NCI-H187 treated with DMSO at 0.1 percent for 48 hours (cell line): ENCODE data around the gene LLCFC1.

Experiments
- DNase-seq: peaks from one replicate; lab custom pipeline; 2025; lab: John Stamatoyannopoulos, UW

LLCFC1 gene

GRCh38 chr7:142939226-142939910 is at the start of gene LLCFC1:
Gene LLCFC1 (plus strand): TSS chr7:142939484. CDS start chr7:142939622, 138 bp downstream.
- no peak for DNase-seq

- DNase-seq: no peak
Observed at GRCh38 chr7:142889816-142890215, 49.5 kb upstream of the LLCFC1 start.

GRCh38 chr7:142890874-142891485 is 48.3 kb upstream of the LLCFC1 start:
- DNase-seq: no peak

- DNase-seq: no peak
Observed at GRCh38 chr7:142891490-142892082, 47.7 kb upstream of the LLCFC1 start.

- no peak for DNase-seq
Observed at GRCh38 chr7:142892951-142893350, 46.3 kb upstream of the LLCFC1 start.

GRCh38 chr7:142894112-142894984 is 44.9 kb upstream of the LLCFC1 start:
- DNase-seq: no peak

GRCh38 chr7:142894985-142895593 is 44.2 kb upstream of the LLCFC1 start:
- DNase-seq: no peak

- no peak for DNase-seq
Observed at GRCh38 chr7:142896151-142896550, 43.1 kb upstream of the LLCFC1 start.

GRCh38 chr7:142896741-142897379 is 42.4 kb upstream of the LLCFC1 start:
- no peak for DNase-seq

- no peak for DNase-seq
Observed at GRCh38 chr7:142897691-142898090, 41.6 kb upstream of the LLCFC1 start.

- no peak for DNase-seq
Observed at GRCh38 chr7:142898377-142899170, 40.7 kb upstream of the LLCFC1 start.

- DNase-seq: no peak
Observed at GRCh38 chr7:142899661-142900060, 39.6 kb upstream of the LLCFC1 start.

- no peak for DNase-seq
Observed at GRCh38 chr7:142901426-142902259, 37.6 kb upstream of the LLCFC1 start.

- no peak for DNase-seq
Observed at GRCh38 chr7:142904128-142904527, 35.2 kb upstream of the LLCFC1 start.

- DNase-seq: no peak
Observed at GRCh38 chr7:142905759-142906158, 33.5 kb upstream of the LLCFC1 start.

- DNase-seq: no peak
Observed at GRCh38 chr7:142906643-142907042, 32.6 kb upstream of the LLCFC1 start.

GRCh38 chr7:142908290-142908689 is 31.0 kb upstream of the LLCFC1 start:
- no peak for DNase-seq

- no peak for DNase-seq
Observed at GRCh38 chr7:142908921-142909890, 30.1 kb upstream of the LLCFC1 start.

- DNase-seq: no peak
Observed at GRCh38 chr7:142910031-142910433, 29.3 kb upstream of the LLCFC1 start.
